ENCODE results near the gene SNRPD2. TPM values are rescaled to one million over a fixed set of nuclear protein-coding genes. Genes with fewer than 3 reads are reported as not detected.
"Not testable (repeated sequence)": the region's sequence is repeated elsewhere in the genome, so short reads cannot be mapped to it uniquely, and the experiment has no call there.

The SNRPD2 gene
- total RNA-seq, 1 donor, result 139 TPM

DNA sequence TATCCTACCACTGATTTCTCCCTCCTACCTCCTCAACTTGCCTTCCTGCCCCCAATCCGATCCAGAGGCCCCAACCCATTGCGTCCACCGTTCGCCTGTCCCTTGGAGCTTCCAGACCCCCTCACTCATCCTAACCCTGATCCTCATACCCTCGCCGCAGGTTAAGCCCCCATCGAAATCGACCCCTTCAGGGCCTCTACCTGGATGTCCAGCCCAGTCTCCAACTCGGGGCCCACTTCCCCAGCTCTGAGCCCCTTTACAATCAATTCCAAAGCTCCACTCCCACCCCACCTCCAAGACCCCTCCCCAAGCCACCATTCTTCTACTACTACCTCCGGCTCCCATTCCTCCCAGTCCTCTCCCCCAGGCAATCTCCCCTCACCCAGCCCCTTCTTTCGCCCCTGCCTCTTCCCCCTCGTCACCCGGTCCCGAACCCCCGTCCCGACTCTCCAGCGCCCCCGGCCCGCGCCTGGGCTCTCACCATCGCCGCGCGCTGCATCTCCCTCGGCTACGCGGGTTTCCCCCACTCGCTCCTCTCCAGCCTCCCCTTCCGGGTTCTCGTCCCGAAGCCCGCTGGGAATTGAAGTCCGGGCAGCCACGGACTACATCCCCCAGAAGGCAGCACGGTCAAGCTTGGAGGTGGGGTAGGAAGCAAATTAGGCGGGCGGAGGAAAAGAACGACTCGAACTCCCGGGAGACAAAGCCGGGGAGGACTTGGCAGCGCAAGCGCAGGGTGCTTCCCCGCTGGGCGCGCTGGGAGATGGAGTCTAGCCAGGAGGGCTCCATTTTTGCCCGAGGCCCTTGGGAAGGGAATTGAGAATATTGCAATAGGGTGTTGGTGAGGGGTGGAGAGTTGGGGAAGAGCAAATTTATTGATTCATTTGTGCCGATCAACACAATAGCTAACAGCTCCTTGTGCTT, 38.9 kb upstream of the SNRPD2 start, which contains the start of gene FBXO46:
TSS of gene FBXO46 (minus strand) at position 529 of the 921 bp plus-strand sequence. CDS start 17,401 bp downstream, outside the sequence.
- H3K4me2 ChIP-seq (ENCODE audit: insufficient read depth, low read length), result peak within 1 kb of the TSS; percentile 98
- H3K27me3 ChIP-seq (ENCODE audit: insufficient read depth, low read length), result no peaks in the 10 kb centered on the region
- no peaks in the 10 kb centered on the region for H3K9me3 ChIP-seq (ENCODE audit: low read depth, low read length)
- H3K4me1 ChIP-seq (ENCODE audit: insufficient read depth, low read length), result peaks cover 7% of the 10 kb centered on the region
- H3K4me3 ChIP-seq (ENCODE audit: insufficient read depth, low read length), result peak within 1 kb of the TSS; percentile 84
- peaks cover 51% of the 10 kb centered on the region for H3K79me2 ChIP-seq (ENCODE audit: insufficient read depth, low read length)
- no peaks in the 10 kb centered on the region for H3K36me3 ChIP-seq (ENCODE audit: insufficient read depth, low read length)
- TF ChIP-seq CTCF (IDR thresholded peaks at IDR 0.05; ENCODE audit: extremely low read depth, low read depth, low read length), result peak; percentile 7
- peak; percentile 99 for DNase-seq (ENCODE audit: insufficient read length, low spot score, missing footprints)
- peak within 1 kb of the TSS; percentile 64 for H3K27ac ChIP-seq (ENCODE audit: low read depth, low read length)
- peaks cover 13% of the 10 kb centered on the region for H4K20me1 ChIP-seq (ENCODE audit: insufficient read depth, low read length)
- peak within 1 kb of the TSS; percentile 97 for H2AFZ ChIP-seq (ENCODE audit: low read length)

- no peaks in the 10 kb centered on the region for H3K9me3 ChIP-seq (ENCODE audit: low read depth, low read length)
- peaks cover 13% of the 10 kb centered on the region for H4K20me1 ChIP-seq (ENCODE audit: insufficient read depth, low read length)
- H3K4me2 ChIP-seq (ENCODE audit: insufficient read depth, low read length), result peak overlapping the region; percentile 98
- TF ChIP-seq CTCF (IDR thresholded peaks at IDR 0.05; ENCODE audit: extremely low read depth, low read depth, low read length), result no peak
- H3K4me1 ChIP-seq (ENCODE audit: insufficient read depth, low read length), result peaks cover 7% of the 10 kb centered on the region
- H2AFZ ChIP-seq (ENCODE audit: low read length), result peak overlapping the region; percentile 66
- no peaks in the 10 kb centered on the region for H3K36me3 ChIP-seq (ENCODE audit: insufficient read depth, low read length)
- H3K27ac ChIP-seq (ENCODE audit: low read depth, low read length), result peak overlapping the region; percentile 64
- peaks cover 59% of the 10 kb centered on the region for H3K79me2 ChIP-seq (ENCODE audit: insufficient read depth, low read length)
- H3K4me3 ChIP-seq (ENCODE audit: insufficient read depth, low read length), result peak overlapping the region; percentile 84
- peak; percentile 50 for DNase-seq (ENCODE audit: insufficient read length, low spot score, missing footprints)
- H3K27me3 ChIP-seq (ENCODE audit: insufficient read depth, low read length), result no peaks in the 10 kb centered on the region
Measured at GRCh38 chr19:45729800-45730290, 38.1 kb upstream of the SNRPD2 start.

DNA sequence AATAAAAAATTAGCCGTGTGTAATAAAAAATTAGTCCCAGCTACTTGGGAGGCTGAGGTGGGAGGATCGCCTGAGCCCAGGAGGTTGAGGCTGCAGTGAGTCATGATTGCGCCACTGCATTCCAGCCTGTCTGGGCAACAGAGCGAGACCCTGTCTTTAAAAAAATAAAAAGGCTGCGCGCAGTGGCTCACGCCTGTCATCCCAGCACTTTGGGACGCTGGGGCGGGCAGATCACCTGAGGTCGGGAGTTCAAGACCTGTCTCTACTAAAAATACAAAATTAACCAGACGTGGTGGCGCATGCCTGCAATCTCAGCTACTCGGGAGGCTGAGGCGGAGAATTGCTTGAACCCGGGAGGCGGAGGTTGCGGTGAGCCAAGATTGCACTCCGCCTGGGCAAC, 36.9 kb upstream of the SNRPD2 start:
- H3K27ac ChIP-seq (ENCODE audit: low read depth, low read length); H3K36me3 ChIP-seq (ENCODE audit: insufficient read depth, low read length); H3K4me2 ChIP-seq (ENCODE audit: insufficient read depth, low read length); H3K27me3 ChIP-seq (ENCODE audit: insufficient read depth, low read length); H3K4me1 ChIP-seq (ENCODE audit: insufficient read depth, low read length); H2AFZ ChIP-seq (ENCODE audit: low read length); H3K4me3 ChIP-seq (ENCODE audit: insufficient read depth, low read length); H3K9me3 ChIP-seq (ENCODE audit: low read depth, low read length); DNase-seq (ENCODE audit: insufficient read length, low spot score, missing footprints): not testable (repeated sequence)
- Histone ChIP-seq H4K20me1 (ENCODE audit: insufficient read depth, low read length) (peaks cover 13% of the 10 kb centered on the region), H3K79me2 (ENCODE audit: insufficient read depth, low read length) (peaks cover 62% of the 10 kb centered on the region)

DNA sequence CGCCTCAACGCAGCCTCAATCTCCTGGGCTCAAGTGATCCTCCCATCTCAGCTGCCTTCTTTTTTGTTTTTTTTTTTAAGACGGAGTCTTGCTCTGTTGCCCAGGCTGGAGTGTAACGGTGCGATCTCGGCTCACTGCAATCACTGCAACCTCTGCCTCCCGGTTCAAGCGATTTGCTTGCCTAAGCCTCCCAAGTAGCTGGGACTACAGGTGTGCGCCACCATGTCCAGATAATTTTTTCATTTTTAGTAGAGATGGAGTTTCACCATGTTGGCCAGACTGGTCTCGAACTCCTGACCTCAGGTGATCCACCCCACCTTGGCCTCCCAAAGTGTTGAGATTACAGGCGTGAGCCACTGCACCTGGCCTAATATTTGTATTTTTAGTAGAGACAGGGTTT, 28.3 kb upstream of the SNRPD2 start:
- not testable (repeated sequence) for DNase-seq (ENCODE audit: insufficient read length, low spot score, missing footprints); H3K27ac ChIP-seq (ENCODE audit: low read depth, low read length); H4K20me1 ChIP-seq (ENCODE audit: insufficient read depth, low read length); H2AFZ ChIP-seq (ENCODE audit: low read length); H3K27me3 ChIP-seq (ENCODE audit: insufficient read depth, low read length); H3K4me2 ChIP-seq (ENCODE audit: insufficient read depth, low read length); H3K9me3 ChIP-seq (ENCODE audit: low read depth, low read length); H3K4me3 ChIP-seq (ENCODE audit: insufficient read depth, low read length)
- Histone ChIP-seq H3K4me1 (ENCODE audit: insufficient read depth, low read length) (peaks cover 36% of the 10 kb centered on the region), H3K36me3 (ENCODE audit: insufficient read depth, low read length) (peaks cover 14% of the 10 kb centered on the region), H3K79me2 (ENCODE audit: insufficient read depth, low read length) (peaks cover 54% of the 10 kb centered on the region)

All from osteoblast (primary cell).